Putamen (tissue), 1 donor: ENCODE measurements around the gene SOHLH1.

Source experiments
- DNase-seq: peaks from one replicate; pipeline ENCODE4 v3.0.0-alpha.2; 2016; ENCODE audit warnings: low spot score

Gene SOHLH1

GRCh38 chr9:135699440-135699839, at the start of gene SOHLH1:
TSS of gene SOHLH1 (minus strand) at chr9:135699481. CDS start at chr9:135699467, 14 bp downstream.
- DNase-seq: no peak

GRCh38 chr9:135748676-135749075, 49.4 kb upstream of the SOHLH1 start:
- DNase-seq: no peak

- DNase-seq: no peak
Measured at GRCh38 chr9:135747311-135747710, 48.0 kb upstream of the SOHLH1 start.

GRCh38 chr9:135746565-135746964, 47.3 kb upstream of the SOHLH1 start:
- no peak for DNase-seq

GRCh38 chr9:135745686-135746324, 46.5 kb upstream of the SOHLH1 start:
- peak; percentile 54 for DNase-seq

GRCh38 chr9:135745189-135745588, 45.9 kb upstream of the SOHLH1 start:
- no peak for DNase-seq

- DNase-seq: no peak
Measured at GRCh38 chr9:135744333-135745070, 45.2 kb upstream of the SOHLH1 start.

GRCh38 chr9:135743546-135744332, 44.5 kb upstream of the SOHLH1 start:
- DNase-seq: no peak

GRCh38 chr9:135743021-135743420, 43.7 kb upstream of the SOHLH1 start:
- DNase-seq: no peak

- DNase-seq: no peak
Measured at GRCh38 chr9:135741276-135742219, 42.3 kb upstream of the SOHLH1 start.

- DNase-seq: no peak
Measured at GRCh38 chr9:135739271-135740220, 40.3 kb upstream of the SOHLH1 start.

- DNase-seq: no peak
Measured at GRCh38 chr9:135737840-135738521, 38.7 kb upstream of the SOHLH1 start.

GRCh38 chr9:135736979-135737839, 37.9 kb upstream of the SOHLH1 start:
- DNase-seq: peak; percentile 30

- DNase-seq: no peak
Measured at GRCh38 chr9:135736272-135736978, 37.1 kb upstream of the SOHLH1 start.

GRCh38 chr9:135734616-135735144, 35.4 kb upstream of the SOHLH1 start:
- no peak for DNase-seq

GRCh38 chr9:135732569-135733257, 33.4 kb upstream of the SOHLH1 start:
- no peak for DNase-seq

GRCh38 chr9:135731454-135731853, 32.2 kb upstream of the SOHLH1 start:
- no peak for DNase-seq
